GM18867 (cell line): ENCODE results near the gene KDM6B.
"Not testable (repeated sequence)": the region's sequence is repeated elsewhere in the genome, so short reads cannot be mapped to it uniquely, and the experiment has no call there.

Source experiments
- ATAC-seq: cut with Tn5 transposase; IDR thresholded peaks from one replicate; pipeline ENCODE4 v1.9.1; 2021; ENCODE audit warnings: mild to moderate bottlenecking, moderate library complexity; ENCODE audit not compliant: unreplicated experiment

The KDM6B gene

DNA sequence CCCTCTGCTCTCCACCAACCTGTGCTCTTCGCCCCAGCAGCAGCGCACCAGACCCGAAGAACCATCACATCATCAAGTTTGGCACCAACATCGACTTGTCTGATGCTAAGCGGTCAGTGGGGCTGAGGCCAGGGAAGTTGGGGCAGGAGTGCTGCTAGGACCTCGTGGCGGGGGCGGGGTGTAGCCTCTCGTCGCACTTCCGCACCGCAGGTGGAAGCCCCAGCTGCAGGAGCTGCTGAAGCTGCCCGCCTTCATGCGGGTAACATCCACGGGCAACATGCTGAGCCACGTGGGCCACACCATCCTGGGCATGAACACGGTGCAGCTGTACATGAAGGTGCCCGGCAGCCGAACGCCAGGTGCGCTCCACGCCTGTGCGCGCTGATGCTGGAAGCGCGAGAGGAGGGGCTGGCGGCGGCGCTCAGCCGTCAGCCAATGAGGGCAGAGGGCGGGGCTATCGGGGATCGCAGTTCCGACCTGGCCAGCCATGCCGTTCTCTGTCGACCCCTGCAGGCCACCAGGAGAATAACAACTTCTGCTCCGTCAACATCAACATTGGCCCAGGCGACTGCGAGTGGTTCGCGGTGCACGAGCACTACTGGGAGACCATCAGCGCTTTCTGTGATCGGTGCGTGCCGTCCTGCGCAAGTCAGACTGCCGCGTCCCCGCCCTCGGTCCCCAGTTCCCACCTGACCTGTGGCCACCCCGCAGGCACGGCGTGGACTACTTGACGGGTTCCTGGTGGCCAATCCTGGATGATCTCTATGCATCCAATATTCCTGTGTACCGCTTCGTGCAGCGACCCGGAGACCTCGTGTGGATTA, 17.6 kb downstream of the KDM6B start:
- ATAC-seq = peak; percentile 63

DNA sequence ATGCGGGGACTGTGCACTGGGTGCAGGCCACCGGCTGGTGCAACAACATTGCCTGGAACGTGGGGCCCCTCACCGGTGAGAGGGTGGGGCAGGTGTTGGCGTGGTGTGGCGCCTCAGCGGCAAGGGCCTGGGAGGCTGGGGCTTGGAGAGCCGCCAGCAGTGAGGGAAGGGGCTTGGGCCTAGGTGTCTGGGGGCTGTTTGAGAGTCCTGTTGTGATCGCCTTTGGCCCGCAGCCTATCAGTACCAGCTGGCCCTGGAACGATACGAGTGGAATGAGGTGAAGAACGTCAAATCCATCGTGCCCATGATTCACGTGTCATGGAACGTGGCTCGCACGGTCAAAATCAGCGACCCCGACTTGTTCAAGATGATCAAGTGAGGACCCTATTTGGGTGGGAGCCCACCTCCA, 18.2 kb downstream of the KDM6B start:
- no peak for ATAC-seq

DNA sequence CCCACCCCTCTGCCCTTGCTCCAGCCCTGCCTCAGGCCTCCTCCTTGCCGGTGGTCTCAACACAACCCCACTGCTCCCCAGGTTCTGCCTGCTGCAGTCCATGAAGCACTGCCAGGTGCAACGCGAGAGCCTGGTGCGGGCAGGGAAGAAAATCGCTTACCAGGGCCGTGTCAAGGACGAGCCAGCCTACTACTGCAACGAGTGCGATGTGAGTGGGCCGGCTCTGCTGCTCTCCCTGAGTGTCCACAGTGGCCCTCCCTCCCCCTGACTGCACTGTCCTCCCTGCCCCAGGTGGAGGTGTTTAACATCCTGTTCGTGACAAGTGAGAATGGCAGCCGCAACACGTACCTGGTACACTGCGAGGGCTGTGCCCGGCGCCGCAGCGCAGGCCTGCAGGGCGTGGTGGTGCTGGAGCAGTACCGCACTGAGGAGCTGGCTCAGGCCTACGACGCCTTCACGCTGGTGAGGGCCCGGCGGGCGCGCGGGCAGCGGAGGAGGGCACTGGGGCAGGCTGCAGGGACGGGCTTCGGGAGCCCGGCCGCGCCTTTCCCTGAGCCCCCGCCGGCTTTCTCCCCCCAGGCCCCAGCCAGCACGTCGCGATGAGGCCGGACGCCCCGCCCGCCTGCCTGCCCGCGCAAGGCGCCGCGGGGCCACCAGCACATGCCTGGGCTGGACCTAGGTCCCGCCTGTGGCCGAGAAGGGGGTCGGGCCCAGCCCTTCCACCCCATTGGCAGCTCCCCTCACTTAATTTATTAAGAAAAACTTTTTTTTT, 19.1 kb downstream of the KDM6B start:
- no peak for ATAC-seq

DNA sequence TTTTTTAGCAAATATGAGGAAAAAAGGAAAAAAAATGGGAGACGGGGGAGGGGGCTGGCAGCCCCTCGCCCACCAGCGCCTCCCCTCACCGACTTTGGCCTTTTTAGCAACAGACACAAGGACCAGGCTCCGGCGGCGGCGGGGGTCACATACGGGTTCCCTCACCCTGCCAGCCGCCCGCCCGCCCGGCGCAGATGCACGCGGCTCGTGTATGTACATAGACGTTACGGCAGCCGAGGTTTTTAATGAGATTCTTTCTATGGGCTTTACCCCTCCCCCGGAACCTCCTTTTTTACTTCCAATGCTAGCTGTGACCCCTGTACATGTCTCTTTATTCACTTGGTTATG, 19.6 kb downstream of the KDM6B start:
- no peak for ATAC-seq

DNA sequence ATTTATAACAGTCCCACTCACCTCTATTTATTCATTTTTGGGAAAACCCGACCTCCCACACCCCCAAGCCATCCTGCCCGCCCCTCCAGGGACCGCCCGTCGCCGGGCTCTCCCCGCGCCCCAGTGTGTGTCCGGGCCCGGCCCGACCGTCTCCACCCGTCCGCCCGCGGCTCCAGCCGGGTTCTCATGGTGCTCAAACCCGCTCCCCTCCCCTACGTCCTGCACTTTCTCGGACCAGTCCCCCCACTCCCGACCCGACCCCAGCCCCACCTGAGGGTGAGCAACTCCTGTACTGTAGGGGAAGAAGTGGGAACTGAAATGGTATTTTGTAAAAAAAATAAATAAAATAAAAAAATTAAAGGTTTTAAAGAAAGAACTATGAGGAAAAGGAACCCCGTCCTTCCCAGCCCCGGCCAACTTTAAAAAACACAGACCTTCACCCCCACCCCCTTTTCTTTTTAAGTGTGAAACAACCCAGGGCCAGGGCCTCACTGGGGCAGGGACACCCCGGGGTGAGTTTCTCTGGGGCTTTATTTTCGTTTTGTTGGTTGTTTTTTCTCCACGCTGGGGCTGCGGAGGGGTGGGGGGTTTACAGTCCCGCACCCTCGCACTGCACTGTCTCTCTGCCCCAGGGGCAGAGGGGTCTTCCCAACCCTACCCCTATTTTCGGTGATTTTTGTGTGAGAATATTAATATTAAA, 20.2 kb downstream of the KDM6B start:
- no peak for ATAC-seq

DNA sequence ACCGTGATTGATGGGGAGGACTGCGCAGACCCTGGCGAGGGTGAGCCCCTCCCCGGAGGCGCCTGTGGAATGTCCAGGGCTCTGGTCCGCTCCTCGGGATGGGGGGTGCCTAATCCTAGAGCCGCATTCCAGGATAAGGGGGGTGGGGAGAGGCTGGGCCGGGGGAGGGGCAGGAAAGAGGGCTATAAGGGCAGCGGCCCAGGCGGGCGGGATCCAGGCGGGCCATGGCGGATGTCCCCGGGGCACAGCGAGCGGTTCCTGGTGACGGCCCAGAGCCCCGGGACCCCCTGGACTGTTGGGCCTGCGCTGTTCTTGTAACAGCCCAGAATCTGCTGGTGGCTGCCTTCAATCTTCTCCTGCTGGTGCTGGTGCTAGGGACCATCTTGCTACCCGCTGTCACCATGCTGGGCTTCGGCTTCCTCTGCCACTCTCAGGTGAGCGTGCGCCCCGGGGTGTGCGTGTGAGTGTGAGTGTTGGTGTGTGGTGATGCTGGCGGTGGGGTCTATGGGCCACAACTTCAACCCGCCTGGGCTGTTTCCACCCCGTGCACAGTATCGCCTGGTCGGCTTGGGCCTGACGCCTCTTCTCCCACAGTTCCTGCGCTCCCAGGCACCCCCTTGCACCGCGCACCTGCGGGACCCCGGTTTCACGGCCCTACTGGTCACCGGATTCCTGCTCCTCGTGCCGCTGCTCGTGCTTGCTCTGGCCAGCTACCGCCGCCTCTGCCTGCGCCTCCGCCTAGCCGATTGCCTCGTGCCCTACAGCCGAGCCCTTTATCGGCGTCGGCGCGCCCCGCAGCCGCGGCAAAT, 21.0 kb downstream of the KDM6B start, which contains the start of gene TMEM88:
Gene TMEM88, plus strand, starts transcription at position 216 of the 809 bp plus-strand sequence. Its CDS starts 9 bp downstream, at position 225.
- ATAC-seq = no peak

DNA sequence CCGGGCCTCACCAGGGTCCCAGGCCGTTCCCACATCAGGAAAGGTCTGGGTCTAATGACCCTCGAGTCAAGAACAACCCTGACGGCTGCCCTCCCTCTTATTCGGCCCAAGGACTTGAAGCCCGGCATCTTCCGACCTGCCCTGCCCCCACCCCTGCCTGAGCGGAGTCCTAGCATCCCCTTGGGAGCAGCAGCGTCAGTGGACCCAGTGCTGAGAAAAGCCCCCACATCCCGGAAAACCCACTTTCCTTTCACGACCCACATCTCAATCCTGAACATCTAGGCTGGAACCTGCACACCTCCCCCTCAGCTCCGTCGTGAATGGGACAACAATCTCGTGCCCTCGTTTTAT, 21.6 kb downstream of the KDM6B start:
- ATAC-seq = no peak

DNA sequence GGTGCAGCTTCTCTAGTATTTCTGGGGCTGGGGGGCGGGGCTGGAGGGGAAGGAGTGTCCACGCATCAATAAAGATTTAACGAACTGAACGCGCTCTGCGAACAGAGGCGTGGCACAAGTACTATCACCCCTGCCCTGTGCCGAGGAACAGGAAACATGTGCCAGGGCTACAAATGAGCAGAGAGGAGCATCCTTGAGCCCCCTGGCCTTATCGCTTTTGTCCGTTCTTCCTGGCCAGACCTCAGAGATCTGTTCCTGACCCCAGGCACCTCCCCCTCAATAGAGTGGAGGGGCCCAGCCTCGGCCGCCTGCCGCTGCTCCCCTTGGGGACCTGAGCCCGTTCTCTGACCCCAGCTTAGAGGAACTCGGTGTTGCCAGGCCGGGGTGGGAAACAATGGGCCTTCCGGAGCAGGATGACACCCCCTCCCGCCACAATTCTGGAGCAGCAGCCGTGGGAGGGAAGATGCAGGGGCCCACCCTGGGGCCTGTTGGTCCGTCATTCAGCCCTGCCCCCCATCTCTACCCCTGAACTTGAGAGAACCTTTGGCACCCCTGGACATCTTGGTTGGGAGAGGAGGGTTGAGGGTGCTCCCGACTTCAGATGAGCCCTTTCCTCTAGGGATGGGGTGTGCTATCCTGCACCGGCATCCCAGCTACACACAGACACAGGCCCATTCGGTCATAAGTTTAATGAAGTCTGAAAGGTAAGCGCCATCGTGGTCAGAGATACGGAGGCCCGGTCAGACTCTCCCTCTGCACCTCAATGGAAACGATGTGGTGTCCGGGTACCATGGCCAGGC, 22.2 kb downstream of the KDM6B start:
- ATAC-seq = no peak

DNA sequence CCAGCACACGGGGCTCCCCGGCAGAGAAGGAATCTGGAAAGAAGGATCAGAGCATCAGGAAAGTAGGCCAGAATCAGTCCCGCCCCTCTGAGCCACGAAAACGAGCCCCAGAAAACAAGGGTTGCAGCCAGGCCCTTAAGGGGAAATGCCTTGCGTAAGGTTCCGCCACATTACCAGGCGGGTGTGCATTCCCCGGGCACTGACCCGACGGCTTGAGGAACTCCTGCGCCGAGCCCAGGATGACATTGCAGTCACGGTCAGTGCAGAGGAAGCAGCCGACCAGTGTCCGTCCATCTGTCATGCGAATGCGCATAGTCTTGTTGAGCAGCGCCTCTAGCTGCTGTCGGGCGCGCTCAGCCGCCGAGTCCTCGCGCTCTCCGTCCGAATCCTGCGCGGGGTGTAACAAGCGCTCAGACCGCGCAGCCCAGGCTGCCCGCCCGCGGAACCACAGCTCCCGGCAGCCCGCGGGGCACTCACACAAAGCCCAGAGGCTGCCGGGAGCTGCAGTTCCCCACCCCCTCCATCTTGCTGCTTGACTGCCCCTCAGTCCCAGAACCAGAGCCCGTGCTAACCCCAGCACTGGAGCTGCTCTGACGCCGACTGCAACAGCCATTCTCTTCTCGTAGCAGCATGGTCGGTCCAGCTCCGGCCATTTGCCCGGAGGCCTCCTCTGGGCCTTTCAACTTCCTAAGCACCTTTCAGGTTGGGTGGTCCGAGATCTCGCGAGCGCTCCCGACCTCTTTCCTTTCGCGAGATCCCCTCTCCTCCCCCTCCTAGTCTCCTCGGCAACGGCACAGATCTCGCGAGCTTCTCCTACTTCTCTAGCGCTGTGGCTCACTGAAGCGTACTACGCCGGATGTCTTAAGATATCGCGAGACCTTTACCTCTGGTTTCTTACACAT, 23.0 kb downstream of the KDM6B start, which contains the start of gene NAA38:
Gene NAA38, minus strand, starts transcription at position 749 of the 902 bp plus-strand sequence. Its CDS starts 96 bp downstream, at position 653.
- ATAC-seq = peak; percentile 68

DNA sequence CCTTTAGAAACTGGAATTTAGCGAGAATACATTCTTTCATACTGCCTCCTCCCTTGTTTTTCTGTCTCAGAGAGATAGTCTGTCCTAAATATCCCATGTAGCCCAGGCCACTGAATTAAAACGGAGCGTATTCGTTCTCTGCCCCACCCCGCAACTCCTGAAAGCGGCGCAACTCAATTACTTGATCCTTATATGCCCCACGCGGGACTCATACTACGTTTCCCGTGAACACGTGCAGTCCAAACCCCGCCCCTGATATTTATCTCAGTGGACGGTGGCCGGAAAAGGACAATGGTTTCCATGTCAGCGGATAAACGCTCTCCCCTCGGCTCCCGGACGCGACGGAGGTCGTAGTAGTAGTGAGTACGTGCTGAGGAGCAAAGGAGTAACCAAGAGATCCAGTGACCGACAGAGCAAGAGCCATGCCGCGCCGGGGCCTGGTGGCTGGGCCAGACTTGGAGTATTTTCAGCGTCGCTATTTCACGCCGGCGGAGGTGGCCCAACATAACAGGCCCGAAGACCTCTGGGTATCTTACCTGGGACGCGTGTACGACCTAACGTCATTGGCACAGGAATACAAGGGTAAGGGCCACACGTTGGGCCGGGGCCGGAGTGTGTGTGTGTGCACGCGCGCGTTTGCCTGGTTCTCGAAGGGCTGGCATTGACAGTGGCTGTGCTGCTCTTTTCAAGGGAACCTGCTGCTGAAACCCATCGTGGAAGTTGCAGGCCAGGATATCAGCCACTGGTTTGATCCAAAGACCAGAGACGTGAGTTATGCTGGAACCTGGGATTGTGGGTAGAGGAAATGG, 23.9 kb downstream of the KDM6B start, which contains the start of gene CYB5D1:
Gene CYB5D1, plus strand, starts transcription at position 291 of the 809 bp plus-strand sequence. Its CDS starts 132 bp downstream, at position 423.
- ATAC-seq = peak; percentile 36

DNA sequence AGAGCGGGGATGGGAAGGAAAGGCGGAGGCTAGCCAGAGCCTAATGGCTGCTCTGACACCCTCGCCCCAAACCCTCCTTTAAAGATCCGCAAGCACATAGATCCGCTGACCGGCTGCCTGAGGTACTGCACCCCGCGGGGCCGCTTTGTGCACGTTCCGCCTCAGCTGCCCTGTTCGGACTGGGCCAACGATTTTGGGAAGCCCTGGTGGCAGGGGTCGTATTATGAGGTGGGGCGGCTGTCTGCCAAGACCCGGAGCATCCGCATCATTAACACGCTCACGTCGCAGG, 24.4 kb downstream of the KDM6B start:
- no peak for ATAC-seq

DNA sequence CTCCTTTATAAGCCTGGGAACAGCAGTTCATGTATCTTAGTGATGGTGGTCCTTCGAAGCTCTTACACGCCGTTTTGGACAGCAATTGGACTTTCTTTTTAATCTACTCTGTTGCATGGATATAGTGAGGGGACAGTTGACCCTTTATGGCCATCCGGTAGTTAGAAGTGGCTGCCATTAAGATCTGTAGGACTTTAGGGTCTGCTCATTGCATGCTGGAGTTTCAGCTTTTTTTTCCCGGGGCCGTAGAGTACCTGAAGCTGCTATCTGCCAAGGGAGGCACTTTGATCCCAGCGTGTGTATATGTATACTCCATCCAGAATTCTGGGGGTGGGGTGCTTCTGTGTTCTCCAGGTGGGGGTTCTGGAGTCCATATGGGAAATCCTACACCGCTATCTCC, 25.0 kb downstream of the KDM6B start:
- no peak for ATAC-seq

DNA sequence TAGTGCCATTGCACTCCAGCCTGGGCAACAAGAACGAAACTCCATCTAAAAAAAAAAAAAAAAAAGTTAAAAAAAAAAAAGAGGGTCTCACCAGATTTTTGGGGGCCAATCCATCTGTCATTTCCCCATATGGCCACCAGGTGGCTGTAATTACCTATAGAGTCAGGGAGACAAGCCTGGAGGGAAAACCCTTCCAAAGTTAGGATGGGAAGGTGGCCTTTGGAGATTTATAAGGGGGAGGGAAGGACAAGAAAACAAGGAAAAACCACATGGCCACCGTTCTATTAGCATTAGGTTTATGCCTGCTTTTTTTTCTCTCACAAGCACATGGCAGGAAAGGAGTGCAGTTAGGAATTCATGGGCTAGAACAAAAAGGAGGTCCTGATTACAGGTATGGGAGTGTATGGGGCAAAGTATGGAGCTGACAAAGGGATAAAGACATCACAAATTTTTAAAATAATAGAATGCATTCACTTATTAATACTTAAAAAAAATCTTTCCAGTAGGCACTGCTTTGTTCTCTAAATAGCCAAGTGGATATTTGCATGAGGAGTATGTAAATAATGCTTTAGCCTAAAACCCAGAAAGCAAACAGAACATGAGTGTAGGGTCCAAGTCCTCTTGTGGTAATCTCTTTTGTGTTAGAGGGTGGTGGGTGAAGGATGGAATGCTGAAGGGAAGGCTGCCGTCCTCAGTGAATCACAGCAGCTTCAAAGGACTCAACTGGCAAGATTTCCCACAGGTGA, 28.8 kb downstream of the KDM6B start:
- ATAC-seq = no peak

DNA sequence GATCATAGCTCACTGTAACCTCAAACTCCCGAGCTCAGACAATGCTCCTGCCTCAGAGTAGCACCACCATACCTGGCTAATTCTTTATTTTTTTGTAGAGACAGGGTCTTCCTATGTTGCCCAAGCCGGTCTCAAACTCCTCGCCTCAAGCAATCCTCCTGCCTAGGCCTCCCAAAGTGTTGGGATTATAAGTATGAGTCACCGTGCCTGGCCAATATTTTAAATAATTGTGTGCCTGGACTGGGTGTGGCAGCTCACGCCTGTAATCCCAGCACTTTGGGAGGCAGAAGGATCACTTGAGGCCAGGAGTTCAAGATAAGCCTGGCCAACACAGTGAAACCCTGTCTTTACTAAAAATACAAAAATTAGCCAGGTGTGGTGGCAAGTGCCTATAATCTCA, 30.4 kb downstream of the KDM6B start:
- ATAC-seq = not testable (repeated sequence)

DNA sequence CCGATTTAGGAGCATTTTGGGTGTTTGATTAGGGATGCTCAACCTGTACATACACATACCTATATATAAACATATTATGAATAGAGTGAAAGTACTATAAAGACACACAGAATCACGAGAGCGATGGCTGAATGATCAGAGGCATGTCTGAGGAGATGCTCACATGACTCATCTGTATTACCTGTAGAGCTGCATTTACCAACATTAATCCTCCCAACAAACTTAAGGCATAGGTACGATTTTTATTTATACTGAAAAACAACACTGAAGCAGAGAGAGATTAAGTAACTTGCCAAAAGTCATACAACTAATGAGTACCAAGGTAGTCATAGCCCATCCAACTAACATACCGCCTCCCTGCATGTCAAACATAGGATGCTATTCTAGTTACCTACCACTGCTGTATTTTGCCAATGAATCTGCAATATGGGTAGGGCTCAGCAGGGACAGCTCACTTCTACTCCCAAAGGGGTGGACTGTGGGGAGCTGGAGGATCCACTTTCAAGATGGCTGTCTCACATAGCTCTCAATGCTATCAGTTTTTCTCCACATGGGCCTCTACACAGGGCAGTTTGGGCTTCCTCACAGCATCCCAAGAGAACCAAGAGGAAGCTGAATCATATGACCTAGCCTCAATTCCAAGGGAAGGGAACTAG, 31.1 kb downstream of the KDM6B start:
- no peak for ATAC-seq

DNA sequence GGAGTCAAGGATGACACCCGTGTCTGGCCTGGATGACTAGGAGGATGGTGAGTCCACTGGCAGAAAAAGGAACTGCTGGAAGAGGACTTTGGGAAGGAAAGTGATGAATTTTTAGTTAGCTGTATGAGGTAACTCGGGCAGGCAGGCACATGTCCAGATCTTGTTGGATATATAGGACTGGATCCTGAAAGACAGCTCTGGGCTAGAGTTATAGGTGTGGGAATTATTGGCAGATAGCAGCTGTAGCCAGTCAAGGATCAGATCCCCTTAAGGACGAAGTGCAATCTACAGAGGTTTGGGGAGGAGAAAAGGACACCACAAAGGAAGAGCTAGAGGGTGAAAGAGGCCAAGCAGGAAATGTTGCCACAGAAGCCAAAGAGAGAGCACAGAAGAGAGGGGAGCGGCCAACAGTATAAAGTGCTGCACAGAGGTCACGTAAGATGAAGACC, 33.9 kb downstream of the KDM6B start:
- ATAC-seq = no peak

DNA sequence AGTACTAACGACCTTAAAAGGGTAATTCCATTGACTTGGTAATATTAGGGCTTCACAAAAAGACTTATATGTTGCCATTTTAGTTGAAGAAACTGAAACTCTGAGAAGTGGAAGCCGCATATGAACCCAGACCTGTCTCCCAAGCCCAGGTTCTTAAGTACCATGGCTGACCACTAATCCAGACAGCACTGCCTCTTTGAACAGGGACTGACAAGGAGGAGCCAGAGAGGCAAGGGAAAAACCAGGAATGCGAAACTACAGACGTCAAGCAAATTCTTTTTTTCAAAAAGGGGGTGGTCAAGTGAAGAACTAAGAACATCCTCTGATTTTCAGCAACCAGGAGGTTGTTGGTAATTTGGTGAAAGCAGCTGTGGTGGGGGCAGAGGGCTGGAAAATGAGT, 39.0 kb downstream of the KDM6B start:
- ATAC-seq = no peak
